AG10803 (cell line): ENCODE data around the gene OR14A2.
"Not testable (repeated sequence)": the region's sequence is repeated elsewhere in the genome, so short reads cannot be mapped to it uniquely, and the experiment has no call there.

Source experiments
- DNase-seq: peaks from one replicate; pipeline ENCODE4 v3.0.0; 2010; ENCODE audit warnings: low read depth
- H3K4me3 ChIP-seq: 2 replicates; pipeline ENCODE4 v1.5.1; 2011; ENCODE audit warnings: mild to moderate bottlenecking, low read length, control low read depth
- CTCF ChIP-seq: conservative IDR thresholded peaks from 2 replicates; pipeline ENCODE4 v1.5.1; 2011; ENCODE audit warnings: mild to moderate bottlenecking, low read length, control low read depth, inconsistent platforms

OR14A2 gene

GRCh38 chr1:247748041-247748440 is at the start of gene OR14A2:
TSS of gene OR14A2 (minus strand) at chr1:247748141.
- H3K4me3 ChIP-seq = no peak within 1 kb of the TSS
- no peak for TF ChIP-seq CTCF
- no peak for DNase-seq

GRCh38 chr1:247797518-247797917 is 49.6 kb upstream of the OR14A2 start:
- no peak for DNase-seq
- H3K4me3 ChIP-seq = no peak overlapping the region
- TF ChIP-seq CTCF = no peak

GRCh38 chr1:247769603-247770002 is 21.7 kb upstream of the OR14A2 start:
- no peak overlapping the region for H3K4me3 ChIP-seq
- no peak for TF ChIP-seq CTCF
- no peak for DNase-seq

- no peak within 1 kb of the TSS for H3K4me3 ChIP-seq
- no peak for DNase-seq
- TF ChIP-seq CTCF = no peak
These were observed 12.5 kb upstream of the OR14A2 start, which contains the start of gene OR1C1 for GRCh38 chr1:247760456-247760855. TSS of gene OR1C1 (minus strand) at chr1:247760556. CDS start at chr1:247758406, 2,150 bp downstream.

GRCh38 chr1:247754311-247754710 is 6.4 kb upstream of the OR14A2 start:
- DNase-seq, H3K4me3 ChIP-seq: not testable (repeated sequence)

- H3K4me3 ChIP-seq = no peak overlapping the region
- TF ChIP-seq CTCF = no peak
- DNase-seq = no peak
These were observed 1.9 kb upstream of the OR14A2 start for GRCh38 chr1:247749870-247750269.

- TF ChIP-seq CTCF = no peak
- H3K4me3 ChIP-seq = no peak overlapping the region
- peak; percentile 3 for DNase-seq
These were observed 325 bp downstream of the OR14A2 start for GRCh38 chr1:247747616-247748015.

- no peak for TF ChIP-seq CTCF
- no peak overlapping the region for H3K4me3 ChIP-seq
- DNase-seq = no peak
These were observed 1.5 kb downstream of the OR14A2 start for GRCh38 chr1:247746391-247746935.

GRCh38 chr1:247742215-247742760 is 5.7 kb downstream of the OR14A2 start:
- peak; percentile 4 for DNase-seq
- not testable (repeated sequence) for H3K4me3 ChIP-seq
